ENCODE measurements around the gene ASNSD1. TPM values are rescaled to one million over a fixed set of nuclear protein-coding genes. Genes with fewer than 3 reads are reported as not detected.

Gene ASNSD1
- total RNA-seq, 1 donor from 2014 or later: 39.9 TPM

- TF ChIP-seq, protein P1, sequence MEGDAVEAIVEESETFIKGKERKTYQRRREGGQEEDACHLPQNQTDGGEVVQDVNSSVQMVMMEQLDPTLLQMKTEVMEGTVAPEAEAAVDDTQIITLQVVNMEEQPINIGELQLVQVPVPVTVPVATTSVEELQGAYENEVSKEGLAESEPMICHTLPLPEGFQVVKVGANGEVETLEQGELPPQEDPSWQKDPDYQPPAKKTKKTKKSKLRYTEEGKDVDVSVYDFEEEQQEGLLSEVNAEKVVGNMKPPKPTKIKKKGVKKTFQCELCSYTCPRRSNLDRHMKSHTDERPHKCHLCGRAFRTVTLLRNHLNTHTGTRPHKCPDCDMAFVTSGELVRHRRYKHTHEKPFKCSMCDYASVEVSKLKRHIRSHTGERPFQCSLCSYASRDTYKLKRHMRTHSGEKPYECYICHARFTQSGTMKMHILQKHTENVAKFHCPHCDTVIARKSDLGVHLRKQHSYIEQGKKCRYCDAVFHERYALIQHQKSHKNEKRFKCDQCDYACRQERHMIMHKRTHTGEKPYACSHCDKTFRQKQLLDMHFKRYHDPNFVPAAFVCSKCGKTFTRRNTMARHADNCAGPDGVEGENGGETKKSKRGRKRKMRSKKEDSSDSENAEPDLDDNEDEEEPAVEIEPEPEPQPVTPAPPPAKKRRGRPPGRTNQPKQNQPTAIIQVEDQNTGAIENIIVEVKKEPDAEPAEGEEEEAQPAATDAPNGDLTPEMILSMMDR (IDR thresholded peaks at IDR 0.05; ENCODE audit: insufficient read depth, low read length, poor library complexity, severe bottlenecking): no peak
- DNase-seq (ENCODE audit: low read depth): no peak
- Histone ChIP-seq H3K4me3 (ENCODE audit: low read depth, low read length) (no peak overlapping the region), H3K36me3 (ENCODE audit: control insufficient read depth, insufficient read depth, low read length) (no peaks in the 10 kb centered on the region), H3K27me3 (ENCODE audit: control insufficient read depth, insufficient read depth, low read length) (no peaks in the 10 kb centered on the region)
These were observed 22.8 kb upstream of the ASNSD1 start for GRCh38 chr2:189638301-189639006.

- no peak overlapping the region for H3K4me3 ChIP-seq (ENCODE audit: low read depth, low read length)
- no peaks in the 10 kb centered on the region for H3K36me3 ChIP-seq (ENCODE audit: control insufficient read depth, insufficient read depth, low read length)
- TF ChIP-seq, protein P1 (IDR thresholded peaks at IDR 0.05; ENCODE audit: insufficient read depth, low read length, poor library complexity, severe bottlenecking): no peak
- no peak for DNase-seq (ENCODE audit: low read depth)
- no peaks in the 10 kb centered on the region for H3K27me3 ChIP-seq (ENCODE audit: control insufficient read depth, insufficient read depth, low read length)
These were observed 22.2 kb upstream of the ASNSD1 start for GRCh38 chr2:189639007-189639609.

GRCh38 chr2:189641002-189641401 is 20.3 kb upstream of the ASNSD1 start:
- DNase-seq (ENCODE audit: low read depth): no peak
- H3K36me3 ChIP-seq (ENCODE audit: control insufficient read depth, insufficient read depth, low read length): no peaks in the 10 kb centered on the region
- TF ChIP-seq, protein P1 (IDR thresholded peaks at IDR 0.05; ENCODE audit: insufficient read depth, low read length, poor library complexity, severe bottlenecking): no peak

GRCh38 chr2:189641590-189641989 is 19.7 kb upstream of the ASNSD1 start:
- DNase-seq (ENCODE audit: low read depth): no peak

More at GRCh38 chr2:189641002-189641401, 20.3 kb upstream of the ASNSD1 start:
- no peak overlapping the region for H3K4me3 ChIP-seq (ENCODE audit: low read depth, low read length)
- no peaks in the 10 kb centered on the region for H3K27me3 ChIP-seq (ENCODE audit: control insufficient read depth, insufficient read depth, low read length)

DNA sequence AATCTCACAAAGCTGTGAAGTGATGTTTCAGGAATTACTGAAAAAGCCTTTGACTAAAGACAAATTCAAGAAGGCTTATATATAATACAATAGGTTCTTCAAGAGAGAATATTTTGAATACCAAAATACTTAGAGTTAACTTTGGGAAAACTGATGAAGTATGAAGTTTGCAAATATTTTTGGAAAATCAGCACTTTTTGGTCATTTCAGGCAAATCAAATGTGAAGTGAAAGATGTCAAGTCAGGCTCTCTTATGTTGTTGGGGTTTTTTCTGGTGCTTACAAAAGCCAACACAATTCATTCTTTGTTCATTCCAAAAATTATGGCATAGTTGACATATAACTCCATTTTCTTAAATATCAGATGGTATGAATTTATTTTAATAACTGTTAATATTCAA is 14.7 kb upstream of the ASNSD1 start:
- TF ChIP-seq, protein P1 (IDR thresholded peaks at IDR 0.05; ENCODE audit: insufficient read depth, low read length, poor library complexity, severe bottlenecking): no peak
- DNase-seq (ENCODE audit: low read depth): no peak
- Histone ChIP-seq H3K27me3 (ENCODE audit: control insufficient read depth, insufficient read depth, low read length) (no peaks in the 10 kb centered on the region), H3K4me3 (ENCODE audit: low read depth, low read length) (no peak overlapping the region), H3K36me3 (ENCODE audit: control insufficient read depth, insufficient read depth, low read length) (no peaks in the 10 kb centered on the region)

More at GRCh38 chr2:189641590-189641989, 19.7 kb upstream of the ASNSD1 start:
- Histone ChIP-seq H3K4me3 (ENCODE audit: low read depth, low read length) (no peak overlapping the region), H3K36me3 (ENCODE audit: control insufficient read depth, insufficient read depth, low read length) (no peaks in the 10 kb centered on the region), H3K27me3 (ENCODE audit: control insufficient read depth, insufficient read depth, low read length) (no peaks in the 10 kb centered on the region)
- TF ChIP-seq, protein P1 (IDR thresholded peaks at IDR 0.05; ENCODE audit: insufficient read depth, low read length, poor library complexity, severe bottlenecking): no peak

Data from kidney epithelial cell (primary cell).